K562 treated with DMSO at 1 percent for 24 hours (cell line): ENCODE measurements around the gene MAFG. TPM values are rescaled to one million over a fixed set of nuclear protein-coding genes. Genes with fewer than 3 reads are reported as not detected.

Experiments
- total RNA-seq: library from RNA; unstranded; fragments of 300-600 nt; gene quantifications from 2 replicates; pipeline ENCODE4 v1.2.3, GENCODE V29; 2022; ENCODE audit warnings: low read depth; ENCODE audit not compliant: insufficient read depth

Gene MAFG
- 57.8 and 60.4 TPM in 2 replicates for total RNA-seq

GRCh38 chr17:81927653-81928543 lies at the start of gene MAFG:
Gene MAFG (minus strand): TSS chr17:81927735. CDS start chr17:81923185, 4,550 bp downstream.

GRCh38 chr17:81961087-81961511 lies 33.6 kb upstream of the MAFG start, which contains the start of gene NOTUM:
Gene NOTUM (minus strand): TSS chr17:81961187. CDS start chr17:81960909, 278 bp downstream.

GRCh38 chr17:81947189-81947588 lies 19.7 kb upstream of the MAFG start, which contains the start of gene MYADML2:
Gene MYADML2 (minus strand): TSS chr17:81947233. CDS start chr17:81941741, 5,492 bp downstream.

GRCh38 chr17:81917565-81918332 lies 9.8 kb downstream of the MAFG start, which contains the start of gene SIRT7:
Gene SIRT7 (minus strand): TSS chr17:81918176. CDS start chr17:81918131, 45 bp downstream.

GRCh38 chr17:81911277-81911961 lies 16.1 kb downstream of the MAFG start, which contains the start of gene PCYT2:
Gene PCYT2 (minus strand): TSS chr17:81911399. CDS start chr17:81911355, 44 bp downstream.

GRCh38 chr17:81902023-81902652 lies 25.4 kb downstream of the MAFG start, which contains the start of gene NPB:
Gene NPB (plus strand): TSS chr17:81902238. CDS start chr17:81902278, 40 bp downstream.

GRCh38 chr17:81870981-81871386 lies 56.6 kb downstream of the MAFG start, which contains the start of gene ARHGDIA:
Gene ARHGDIA (minus strand): TSS chr17:81871337. CDS start chr17:81869930, 1,407 bp downstream.

Other genes with a start within 250 kb of the MAFG start
- gene ARL16, start 243.9 kb downstream of the MAFG start, total RNA-seq, result 23.5 and 24.0 TPM in 2 replicates
- gene HGS, start 243.7 kb downstream of the MAFG start, total RNA-seq, result 113 and 135 TPM in 2 replicates
- gene MRPL12, start 224.4 kb downstream of the MAFG start, total RNA-seq, result 103 and 127 TPM in 2 replicates
- 86.5 and 86.6 TPM in 2 replicates for gene SLC25A10, start 215.5 kb downstream of the MAFG start, total RNA-seq
- not detected in 2 replicates for gene GCGR, start 123.6 kb downstream of the MAFG start, total RNA-seq
- gene MCRIP1, start 94.4 kb downstream of the MAFG start, total RNA-seq, result 252 and 259 TPM in 2 replicates
- gene PPP1R27, start 92.7 kb downstream of the MAFG start, total RNA-seq, result 1.0 TPM in 1 of 2 replicates, not detected in the other
- gene P4HB, start 67.2 kb downstream of the MAFG start, total RNA-seq, result 656 and 712 TPM in 2 replicates
- gene ARHGDIA, start 56.4 kb downstream of the MAFG start, total RNA-seq, result 324 and 357 TPM in 2 replicates
- gene ALYREF, start 36.1 kb downstream of the MAFG start, total RNA-seq, result 140 and 157 TPM in 2 replicates
- gene ANAPC11, start 36.0 kb downstream of the MAFG start, total RNA-seq, result 618 and 662 TPM in 2 replicates
- 3.9 and 5.7 TPM in 2 replicates for gene NPB, start 25.5 kb downstream of the MAFG start, total RNA-seq
- gene PCYT2, start 16.3 kb downstream of the MAFG start, total RNA-seq, result 51.5 and 62.4 TPM in 2 replicates
- 49.3 and 56.8 TPM in 2 replicates for gene SIRT7, start 9.6 kb downstream of the MAFG start, total RNA-seq
- gene PYCR1, start 9.6 kb upstream of the MAFG start, total RNA-seq, result 194 and 235 TPM in 2 replicates
- gene MYADML2, start 19.5 kb upstream of the MAFG start, total RNA-seq, result not detected in 2 replicates
- 6.4 and 9.9 TPM in 2 replicates for gene NOTUM, start 33.5 kb upstream of the MAFG start, total RNA-seq
- 43.2 and 43.6 TPM in 2 replicates for gene ASPSCR1, start 49.9 kb upstream of the MAFG start, total RNA-seq
- gene CENPX, start 95.1 kb upstream of the MAFG start, total RNA-seq, result 146 and 169 TPM in 2 replicates
- gene LRRC45, start 95.6 kb upstream of the MAFG start, total RNA-seq, result 14.3 and 16.2 TPM in 2 replicates
- 64.4 and 76.8 TPM in 2 replicates for gene RAC3, start 103.9 kb upstream of the MAFG start, total RNA-seq
- gene DCXR, start 110.0 kb upstream of the MAFG start, total RNA-seq, result 391 and 415 TPM in 2 replicates
- gene RFNG, start 124.1 kb upstream of the MAFG start, total RNA-seq, result 33.5 and 41.3 TPM in 2 replicates
- 156 and 180 TPM in 2 replicates for gene GPS1, start 124.2 kb upstream of the MAFG start, total RNA-seq
- gene DUS1L, start 138.1 kb upstream of the MAFG start, total RNA-seq, result 220 and 240 TPM in 2 replicates
- gene FASN, start 170.5 kb upstream of the MAFG start, total RNA-seq, result 161 and 174 TPM in 2 replicates